Measurements from ENCODE around the gene BAD.

BAD gene

DNA sequence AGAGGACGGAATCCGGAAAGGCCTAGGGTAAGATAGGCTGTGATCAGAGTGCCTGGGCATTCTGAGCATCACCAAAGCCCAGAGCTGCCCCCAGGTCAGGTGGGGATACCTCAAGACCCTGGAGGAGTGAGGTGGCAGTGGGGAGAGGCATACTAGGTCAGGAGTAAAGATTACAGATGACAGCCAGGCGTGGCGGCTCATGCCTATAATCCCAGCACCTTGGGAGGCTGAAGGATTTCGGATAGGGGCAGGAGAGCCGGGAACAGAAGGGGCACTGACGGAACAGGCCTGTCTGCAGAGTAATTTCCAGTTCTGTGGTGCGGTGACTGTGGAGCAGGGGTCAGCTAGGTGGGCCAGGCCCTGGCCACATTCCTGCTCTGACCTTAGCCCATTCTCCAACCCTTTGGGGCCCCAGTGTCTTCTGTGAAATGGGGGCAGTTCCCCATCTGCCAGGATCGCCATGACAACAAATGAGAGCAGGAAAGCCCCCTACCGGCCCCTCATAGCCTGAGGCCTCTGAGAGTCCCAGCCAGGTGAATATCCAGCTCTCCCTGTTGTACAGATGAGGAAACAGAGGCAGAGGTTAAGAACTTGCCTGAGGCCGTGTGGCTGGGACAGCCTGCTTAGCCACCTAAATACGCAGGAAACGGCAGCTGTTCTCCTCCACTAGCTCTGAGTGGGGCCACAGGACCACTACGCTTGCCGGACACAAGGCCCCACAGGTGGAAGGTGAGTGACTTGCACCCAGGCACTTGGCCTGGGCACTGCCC is 9.2 kb downstream of the BAD start:
- no peak for DNase-seq

DNA sequence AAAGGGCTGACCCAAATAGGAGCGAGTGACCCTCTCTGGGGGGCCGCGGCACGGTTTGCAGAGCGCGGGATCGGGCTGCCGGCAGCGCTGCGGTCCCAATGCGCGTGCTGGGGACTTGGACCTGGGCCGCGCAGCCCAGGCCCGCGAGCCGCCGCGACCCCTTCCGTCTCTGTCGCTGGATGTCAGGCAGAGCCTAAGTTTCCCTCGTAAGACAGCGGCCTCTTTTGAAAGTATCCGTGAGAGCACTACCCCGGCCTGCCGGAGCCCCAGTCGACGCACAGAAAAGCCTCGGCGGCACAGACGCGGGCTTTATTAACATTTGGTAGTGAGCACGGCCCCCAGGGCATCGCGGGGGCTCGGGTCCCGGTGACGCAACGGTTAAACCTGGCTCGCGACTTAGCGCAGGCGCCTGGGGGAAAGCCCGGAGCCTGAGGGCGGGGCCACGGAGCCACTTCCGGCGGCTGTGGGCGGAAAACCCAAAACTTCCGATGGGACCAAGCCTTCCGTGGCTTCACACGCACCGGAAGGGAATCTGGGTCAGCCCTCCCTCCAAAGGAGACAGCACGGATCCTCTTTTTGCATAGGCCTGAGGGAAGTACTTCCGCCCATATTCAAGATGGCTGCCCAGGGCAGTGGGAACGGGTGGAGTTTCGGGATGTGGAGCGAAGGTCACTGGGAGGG is 14.8 kb downstream of the BAD start:
- DNase-seq = peak; percentile 99

DNA sequence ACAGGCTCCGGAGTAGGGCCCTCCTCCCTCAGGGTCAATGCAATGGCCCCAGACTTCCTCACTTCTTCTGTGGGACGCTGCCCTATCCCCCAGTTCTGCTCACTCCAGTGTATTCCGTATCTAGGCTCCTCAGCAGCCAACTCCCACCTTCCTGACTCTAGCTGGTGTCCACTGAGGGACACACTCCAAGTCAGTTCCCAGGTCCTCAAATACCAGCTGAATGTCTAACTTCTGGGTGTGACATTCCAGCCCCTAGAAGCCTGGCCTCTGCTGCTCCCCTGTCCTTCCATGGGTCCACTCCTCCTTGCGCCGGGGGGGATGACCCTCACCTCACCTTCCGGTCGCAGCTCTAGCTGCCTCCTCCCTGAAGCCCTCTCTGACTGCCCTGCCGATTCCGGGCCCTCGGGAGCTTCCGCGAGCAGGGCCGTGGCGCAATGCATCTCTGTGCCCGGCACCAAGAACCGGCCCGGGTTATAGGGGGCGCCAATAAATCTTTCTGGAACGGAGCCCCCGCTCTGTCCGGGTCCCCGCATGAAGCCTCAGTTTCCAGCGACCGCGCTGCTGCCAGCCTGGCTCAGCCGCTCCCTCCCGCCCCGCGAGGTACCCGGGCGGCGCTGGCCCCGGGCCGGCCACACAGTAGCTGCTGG is 15.4 kb downstream of the BAD start:
- DNase-seq = no peak

DNA sequence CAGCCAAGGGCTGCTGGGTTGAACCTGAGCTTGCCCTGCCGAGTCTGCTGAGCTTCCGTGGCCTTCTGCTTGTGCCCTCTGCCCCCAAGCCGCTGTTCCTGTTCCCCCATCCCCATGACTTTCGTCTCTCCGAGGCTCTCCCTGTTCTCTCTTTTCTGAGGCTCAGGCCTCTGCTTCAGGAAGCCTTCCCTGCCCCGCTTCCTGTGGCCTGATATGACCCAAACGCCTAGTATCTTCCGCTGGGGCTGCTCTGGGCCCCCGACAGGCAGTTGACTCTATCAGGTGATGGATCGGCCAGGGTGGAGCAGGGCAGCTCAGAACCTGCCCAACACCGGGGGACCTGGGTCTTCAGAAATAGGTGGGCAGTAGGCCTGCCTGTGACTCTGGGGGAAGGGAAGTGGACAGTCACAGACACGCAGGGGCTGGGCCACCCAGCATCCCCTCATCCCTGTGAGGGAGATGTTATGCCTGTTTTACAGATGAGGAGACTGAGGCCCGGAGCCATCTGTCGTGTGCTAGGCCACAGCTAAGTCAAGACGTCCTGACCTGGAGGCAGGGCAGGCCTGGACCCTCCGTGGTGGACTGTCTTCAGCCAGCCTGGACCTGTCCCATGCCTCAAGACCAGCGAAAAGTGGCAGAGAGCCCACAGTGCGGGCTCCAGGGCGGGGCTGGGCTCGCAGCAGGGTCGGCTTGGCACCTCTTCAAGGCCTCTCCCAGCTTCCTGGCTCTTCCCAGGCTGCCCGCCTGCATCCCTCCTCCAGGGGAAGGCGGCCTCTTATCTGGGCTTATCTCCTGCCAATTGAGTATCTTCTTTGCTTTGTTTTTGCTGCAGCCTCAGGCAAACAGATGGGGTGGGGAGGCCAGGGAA is 16.2 kb downstream of the BAD start:
- no peak for DNase-seq

DNA sequence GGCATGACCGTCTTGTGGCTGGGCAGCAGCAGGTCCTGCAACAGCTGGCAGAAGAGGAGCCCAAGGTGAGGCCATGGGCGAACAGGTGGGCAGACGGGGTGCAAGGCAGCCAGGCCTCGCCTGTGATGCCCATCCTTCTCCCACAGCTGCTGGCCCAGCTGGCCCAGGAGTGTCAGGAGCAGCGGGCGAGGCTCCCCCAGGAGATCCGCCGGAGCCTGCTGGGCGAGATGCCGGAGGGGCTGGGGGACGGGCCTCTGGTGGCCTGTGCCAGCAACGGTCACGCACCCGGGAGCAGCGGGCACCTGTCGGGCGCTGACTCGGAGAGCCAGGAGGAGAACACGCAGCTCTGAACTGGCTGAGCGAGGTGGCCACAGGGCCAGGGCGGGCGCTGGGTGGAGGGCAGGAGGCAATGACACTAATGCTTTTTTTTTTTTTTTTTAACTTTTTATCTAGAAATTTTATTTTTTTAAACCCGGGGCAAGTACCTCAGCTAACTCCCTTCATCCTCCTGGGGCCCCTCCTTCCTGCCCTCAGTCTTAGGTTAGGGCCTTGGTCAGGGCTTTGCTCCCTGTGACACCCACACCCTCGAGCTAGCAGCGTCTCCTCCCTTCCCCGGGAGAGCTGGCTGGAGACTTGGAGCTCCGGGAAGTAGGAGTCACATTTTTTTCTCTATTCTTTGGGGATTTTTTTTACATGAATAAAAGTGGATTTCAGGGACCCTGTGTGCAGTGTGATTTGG is 17.1 kb downstream of the BAD start:
- no peak for DNase-seq

DNA sequence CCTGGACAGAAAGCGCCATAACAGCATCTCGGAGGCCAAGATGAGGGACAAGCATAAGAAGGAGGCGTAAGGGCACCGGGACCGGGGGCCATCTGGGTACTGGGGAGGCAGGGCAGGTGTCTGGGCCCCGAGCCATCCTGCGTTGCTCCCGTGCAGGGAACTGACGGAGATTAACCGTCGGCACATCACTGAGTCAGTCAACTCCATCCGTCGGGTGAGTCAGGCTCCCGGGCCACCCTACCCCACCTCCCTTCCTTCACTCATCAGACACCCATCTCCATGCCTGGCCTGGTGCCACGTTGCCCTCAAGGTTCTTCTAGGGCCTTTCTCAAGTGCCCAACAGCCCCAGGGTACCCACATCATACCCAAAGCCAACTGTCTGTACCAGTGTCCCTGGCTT is 18.1 kb downstream of the BAD start:
- no peak for DNase-seq

DNA sequence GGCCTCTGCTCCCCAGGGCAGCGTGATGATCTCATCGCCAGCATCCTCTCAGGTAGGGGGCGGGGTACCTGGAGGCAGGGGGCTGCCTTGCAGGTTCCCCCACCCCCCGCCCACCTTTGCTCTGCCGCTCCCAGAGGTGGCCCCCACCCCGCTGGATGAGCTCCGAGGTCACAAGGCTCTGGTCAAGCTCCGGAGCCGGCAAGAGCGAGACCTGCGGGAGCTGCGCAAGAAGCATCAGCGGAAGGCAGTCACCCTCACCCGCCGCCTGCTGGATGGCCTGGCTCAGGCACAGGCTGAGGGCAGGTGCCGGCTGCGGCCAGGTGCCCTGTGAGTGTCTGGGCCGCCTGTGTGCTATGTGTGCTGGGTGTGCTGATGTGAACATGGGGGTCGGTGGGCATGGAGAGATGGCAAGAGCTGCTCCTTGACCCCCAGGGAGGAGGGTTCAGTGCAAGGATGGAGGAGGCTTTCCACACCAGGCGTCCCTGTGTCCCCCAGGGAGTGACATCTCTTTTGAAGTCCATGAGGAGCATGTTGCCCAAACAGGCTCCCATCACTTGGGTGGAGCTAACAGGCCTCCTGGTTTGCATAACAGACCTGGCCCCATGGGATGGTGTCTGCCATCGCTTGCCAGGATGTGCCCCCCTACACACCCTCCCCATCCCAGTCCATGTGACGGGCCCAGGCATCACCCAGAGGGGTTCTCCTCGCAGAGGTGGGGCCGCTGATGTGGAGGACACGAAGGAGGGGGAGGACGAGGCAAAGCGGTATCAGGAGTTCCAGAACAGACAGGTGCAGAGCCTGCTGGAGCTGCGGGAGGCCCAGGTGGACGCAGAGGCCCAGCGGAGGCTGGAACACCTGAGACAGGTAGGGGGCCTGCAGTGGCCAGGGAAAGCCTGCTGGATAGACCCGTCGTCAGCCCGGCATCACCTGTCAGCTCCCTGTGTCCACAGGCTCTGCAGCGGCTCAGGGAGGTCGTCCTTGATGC is 19.0 kb downstream of the BAD start:
- no peak for DNase-seq

DNA sequence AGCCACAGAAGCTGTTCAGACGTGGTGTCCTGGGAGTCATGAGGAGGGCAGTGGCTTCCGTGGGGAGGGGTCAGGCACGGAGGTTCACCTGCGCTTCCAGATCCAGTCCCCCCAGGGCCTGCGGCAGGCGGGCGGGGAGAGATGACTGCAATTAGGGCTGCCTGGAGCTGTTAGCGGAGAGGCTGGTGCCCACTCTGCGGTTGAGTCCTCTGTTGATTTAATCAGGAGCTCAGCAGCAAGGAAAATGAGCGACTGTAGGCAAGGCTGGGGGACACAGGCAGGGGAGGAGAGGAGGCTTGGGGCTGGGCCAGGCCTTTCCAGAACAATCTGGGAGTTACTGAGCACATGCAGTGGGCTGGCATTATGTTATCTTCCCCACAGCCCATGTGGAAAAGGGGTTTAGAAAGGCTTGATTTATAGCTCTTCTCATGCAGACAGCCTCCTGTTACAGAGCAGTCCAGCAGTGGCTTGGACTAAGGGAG is 20.1 kb downstream of the BAD start:
- DNase-seq = no peak

DNA sequence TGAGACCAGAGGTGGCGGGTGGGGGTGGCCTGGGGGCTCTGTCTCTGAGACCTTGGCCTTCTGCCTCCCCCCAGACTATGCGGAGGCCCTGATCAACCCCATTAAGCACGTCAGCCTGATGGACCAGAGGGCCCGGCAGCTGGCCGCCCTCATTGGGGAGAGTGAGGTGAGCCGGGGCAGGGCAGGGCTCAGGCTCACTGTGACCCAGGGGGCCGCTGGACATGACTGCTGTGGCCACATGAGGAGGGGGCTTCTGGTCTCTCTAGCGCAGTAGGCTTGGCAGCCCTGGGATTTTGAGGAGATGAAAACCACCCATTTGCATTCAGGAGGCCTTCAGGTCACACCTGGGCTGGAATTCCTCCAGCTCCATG is 20.5 kb downstream of the BAD start:
- no peak for DNase-seq

DNA sequence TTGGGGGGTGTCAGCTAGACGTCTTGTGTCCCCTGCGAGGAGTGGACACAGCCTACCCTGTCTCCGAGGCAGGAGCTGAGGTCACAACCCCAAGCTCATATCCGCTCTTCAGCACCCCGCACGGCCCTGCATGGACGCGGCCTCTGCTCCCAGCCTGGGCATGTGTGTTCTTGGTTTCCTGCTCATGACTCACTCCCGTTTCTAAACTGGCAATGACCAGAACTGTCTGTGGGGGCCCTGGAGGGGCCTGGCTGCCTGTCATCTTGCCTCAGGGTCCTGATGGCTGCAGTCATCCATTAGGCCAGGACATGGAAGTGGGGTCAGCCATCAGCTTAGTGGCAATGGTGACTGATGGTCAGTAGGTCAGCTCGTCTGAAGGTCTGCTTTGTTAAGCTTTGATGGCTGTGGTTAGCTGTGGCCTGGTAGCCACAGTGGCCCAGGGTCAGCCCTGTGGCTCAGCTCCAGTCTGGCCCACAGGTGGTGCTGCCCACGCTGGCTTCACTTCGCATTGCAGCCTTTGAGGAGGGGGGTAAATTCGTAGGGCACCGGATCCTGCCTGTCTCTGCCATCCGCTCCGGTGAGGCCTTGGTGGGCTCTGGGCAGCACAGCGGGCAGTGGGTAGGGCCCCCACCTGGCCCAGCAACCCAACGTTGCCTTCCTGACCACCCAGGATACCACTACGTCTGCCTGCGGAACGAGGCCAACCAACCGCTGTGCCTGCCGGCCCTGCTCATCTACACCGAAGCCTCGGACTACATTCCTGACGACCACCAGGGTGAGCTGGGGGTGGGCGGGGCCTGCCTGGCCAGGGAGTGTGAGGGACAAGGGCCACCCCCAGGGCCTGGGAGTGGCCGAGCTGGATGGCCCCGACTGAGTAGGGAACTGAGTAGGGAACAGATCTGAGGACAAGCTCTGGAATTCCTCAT is 21.2 kb downstream of the BAD start:
- no peak for DNase-seq

DNA sequence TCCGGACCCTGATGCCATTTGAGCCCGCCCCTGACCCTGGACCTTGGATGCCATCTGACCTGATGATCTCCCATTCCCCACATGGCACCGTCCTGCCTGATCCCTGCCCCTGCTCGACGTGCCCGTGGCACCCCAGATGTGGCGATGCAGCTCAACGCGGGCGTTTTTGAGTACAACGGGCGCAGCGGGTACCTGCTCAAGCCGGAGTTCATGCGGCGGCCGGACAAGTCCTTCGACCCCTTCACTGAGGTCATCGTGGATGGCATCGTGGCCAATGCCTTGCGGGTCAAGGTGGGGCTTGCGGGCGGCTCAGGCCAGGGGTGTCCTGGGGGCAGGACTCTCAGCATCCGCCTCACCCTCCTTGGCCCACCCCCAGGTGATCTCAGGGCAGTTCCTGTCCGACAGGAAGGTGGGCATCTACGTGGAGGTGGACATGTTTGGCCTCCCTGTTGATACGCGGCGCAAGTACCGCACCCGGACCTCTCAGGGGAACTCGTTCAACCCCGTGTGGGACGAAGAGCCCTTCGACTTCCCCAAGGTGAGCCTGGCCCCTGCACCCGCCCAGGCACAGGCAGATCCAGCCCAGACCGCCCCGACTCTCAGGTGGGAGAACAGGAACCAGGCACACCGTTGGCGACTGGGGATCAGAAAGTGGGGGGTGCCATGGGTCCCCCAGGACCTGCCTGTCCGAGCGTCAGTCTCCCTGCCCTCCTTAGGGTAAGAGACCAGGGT is 22.0 kb downstream of the BAD start:
- DNase-seq = no peak

DNA sequence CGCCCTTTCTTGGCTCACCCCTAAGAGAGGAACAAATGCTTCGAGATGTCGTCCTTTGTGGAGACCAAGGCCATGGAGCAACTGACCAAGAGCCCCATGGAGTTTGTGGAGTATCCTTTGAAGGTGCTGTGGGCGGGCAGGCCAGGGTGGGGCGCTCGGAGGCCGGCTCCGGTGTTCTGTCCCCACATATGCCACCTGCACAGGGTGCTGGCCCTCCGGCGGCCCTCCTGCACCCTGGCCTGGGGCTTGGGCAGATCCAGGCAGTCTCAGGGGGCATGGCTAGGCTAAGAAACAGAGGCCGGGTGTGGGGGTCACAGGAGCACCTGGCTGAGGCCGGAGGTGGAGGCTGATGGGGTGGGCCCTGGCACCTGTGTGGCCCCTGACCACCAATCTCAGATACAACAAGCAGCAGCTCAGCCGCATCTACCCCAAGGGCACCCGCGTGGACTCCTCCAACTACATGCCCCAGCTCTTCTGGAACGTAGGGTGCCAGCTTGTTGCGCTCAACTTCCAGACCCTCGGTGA is 22.8 kb downstream of the BAD start:
- no peak for DNase-seq

DNA sequence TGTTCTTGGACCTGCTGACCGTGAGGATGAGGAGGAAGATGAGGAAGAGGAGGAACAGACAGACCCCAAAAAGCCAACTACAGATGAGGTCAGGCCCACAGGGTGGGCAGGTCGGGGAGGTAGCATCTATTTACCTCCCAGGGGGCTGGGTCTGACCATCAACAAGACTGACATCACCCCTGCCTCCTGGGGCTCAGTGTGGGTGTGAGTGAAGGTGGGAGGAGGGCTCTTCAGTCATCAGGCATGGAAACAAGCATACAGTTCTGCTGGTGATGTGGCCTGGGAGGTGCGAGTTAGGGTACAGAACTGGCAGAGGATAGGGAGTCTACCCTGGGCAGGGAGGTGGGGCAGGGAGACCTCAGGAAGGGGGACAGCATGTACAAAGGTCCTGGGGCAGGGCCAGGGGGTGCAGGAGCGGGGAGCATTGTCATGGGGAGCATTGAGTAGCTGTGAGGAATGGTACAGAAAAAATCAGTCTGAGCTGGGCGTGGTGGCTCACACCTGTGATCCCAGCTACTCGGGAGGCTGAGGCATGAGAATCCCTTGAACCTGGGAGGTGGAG is 24.2 kb downstream of the BAD start:
- DNase-seq = no peak

DNA sequence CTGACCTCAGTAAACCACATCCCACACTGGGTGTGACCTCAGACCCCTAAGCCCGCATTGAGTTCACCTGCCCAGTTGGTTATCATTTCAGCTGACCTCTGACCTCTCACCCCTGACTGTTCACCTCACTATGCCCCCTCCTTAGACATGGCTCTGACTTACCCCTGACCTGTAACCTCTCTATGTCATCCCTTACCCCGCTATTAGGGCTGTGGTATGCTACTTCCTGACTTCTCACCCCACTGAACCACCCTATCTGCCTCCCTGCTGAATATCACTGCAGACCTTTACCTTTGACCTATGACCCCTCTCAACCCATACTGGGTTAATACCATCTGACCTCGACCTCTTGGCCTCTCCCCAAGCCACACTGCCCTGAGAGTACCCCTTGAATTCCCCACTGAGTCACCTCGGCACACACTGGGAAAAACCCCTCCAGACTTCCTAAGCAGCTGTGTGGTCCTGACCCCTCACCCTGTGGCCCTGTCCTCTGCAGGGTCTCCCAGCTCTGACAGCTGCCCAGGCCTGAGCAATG is 24.9 kb downstream of the BAD start:
- DNase-seq = no peak

DNA sequence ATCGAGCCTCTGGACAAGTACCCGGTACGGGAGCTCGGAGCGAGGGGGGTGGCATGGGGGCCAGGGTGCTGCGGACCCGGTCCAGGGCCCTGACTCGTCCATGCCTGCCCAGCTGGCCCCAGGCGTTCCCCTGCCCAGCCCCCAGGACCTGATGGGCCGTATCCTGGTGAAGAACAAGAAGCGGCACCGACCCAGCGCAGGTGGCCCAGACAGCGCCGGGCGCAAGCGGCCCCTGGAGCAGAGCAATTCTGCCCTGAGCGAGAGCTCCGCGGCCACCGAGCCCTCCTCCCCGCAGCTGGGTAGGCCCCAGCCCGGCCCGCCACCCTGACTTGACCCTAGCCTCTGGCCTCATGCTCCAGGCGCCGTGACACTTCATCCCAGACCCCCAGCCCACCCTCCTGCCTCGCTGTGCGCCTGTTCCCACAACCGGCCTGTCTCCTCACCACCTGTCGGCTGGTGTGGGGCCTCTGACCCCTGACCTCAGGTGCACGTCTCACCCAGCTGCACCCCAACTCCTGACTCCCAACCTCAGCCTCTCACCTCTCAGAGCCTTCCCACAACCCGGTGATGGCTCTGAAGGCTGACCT is 25.4 kb downstream of the BAD start:
- DNase-seq = no peak

DNA sequence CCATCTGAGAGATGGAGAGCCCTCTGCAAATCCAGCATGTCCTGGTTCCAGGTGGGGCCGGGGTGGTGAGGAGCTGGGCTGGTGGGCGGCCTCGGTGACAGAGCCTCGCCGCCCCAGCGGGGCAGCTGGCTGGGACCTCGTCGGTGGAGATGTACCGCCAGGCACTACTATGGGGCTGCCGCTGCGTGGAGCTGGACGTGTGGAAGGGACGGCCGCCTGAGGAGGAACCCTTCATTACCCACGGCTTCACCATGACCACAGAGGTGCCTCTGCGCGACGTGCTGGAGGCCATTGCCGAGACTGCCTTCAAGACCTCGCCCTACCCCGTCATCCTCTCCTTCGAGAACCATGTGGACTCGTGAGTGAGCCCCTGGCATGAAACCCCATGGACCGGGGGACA is 26.1 kb downstream of the BAD start:
- no peak for DNase-seq

DNA sequence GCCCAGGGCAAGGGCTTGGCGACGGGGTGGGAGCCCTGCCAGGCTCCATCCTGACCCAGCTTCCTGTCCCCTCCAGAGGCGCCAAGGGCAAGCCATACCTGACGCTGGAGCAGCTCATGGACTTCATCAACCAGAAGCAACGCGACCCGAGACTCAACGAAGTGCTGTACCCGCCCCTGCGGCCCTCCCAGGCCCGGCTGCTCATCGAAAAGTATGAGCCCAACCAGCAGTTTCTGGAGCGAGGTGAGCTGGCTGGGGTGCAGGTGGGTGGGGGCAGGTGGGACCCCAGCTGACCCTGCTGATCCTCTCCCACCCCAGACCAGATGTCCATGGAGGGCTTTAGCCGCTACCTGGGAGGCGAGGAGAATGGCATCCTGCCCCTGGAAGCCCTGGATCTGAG is 28.2 kb downstream of the BAD start:
- no peak for DNase-seq
